Measurements from ENCODE around the gene PRPH. TPM values are rescaled to one million over a fixed set of nuclear protein-coding genes. Genes with fewer than 3 reads are reported as not detected.
"Not testable (repeated sequence)": the region's sequence is repeated elsewhere in the genome, so short reads cannot be mapped to it uniquely, and the experiment has no call there.

PRPH gene
- total RNA-seq, 1 donor from 2014 or later, result 0.55 TPM

DNA sequence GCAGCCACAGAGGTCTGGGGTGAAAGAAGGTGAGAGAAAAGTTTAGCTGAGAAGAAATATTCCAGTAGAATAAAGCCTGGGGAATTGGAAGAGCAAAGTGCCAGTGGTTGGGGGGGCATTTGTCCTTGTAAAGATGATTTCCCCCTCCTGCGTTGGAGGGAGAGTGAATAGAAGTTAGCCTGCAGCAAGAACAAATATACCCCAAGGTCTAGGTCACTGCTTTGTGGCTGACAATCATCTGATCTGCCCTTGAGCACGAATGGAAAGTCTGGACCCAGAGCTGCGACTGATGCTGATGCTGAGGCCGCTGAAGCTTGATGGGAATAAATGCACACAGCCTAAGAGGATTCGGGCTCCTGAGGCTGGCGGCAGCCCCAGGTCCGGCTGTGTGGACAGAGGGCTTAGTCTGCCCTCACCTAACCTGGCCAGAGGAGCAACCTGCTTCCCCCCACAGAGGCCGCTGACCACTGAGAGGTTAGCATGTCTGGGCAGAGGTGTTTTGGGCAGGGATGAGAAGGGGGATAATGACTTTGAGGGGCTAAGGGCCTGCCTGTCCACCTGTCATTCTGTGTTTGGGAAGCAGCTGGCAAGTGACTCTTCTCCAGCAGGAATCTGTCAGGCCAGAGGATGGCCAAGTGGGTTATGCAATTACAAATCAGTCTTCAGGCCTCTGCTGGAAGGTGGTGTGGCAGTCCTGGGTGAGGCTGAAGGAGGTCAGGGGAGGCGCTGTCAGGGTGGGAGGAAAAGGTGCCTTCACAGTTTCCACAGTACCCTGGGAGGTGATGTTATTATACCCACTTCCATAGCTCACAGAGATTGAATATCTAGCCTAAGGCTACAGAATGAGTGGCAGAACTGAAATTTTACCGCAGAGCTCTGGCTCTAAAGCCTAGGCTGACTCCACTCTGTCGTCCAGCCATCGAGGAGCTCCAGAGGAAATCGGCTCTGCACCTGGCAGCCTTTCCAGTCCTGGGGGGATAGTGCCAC is 18.4 kb upstream of the PRPH start:
- DNase-seq (ENCODE audit: low spot score), result no peak

GRCh38 chr12:49277466-49277865 is 17.5 kb upstream of the PRPH start:
- no peak for DNase-seq (ENCODE audit: low spot score)

GRCh38 chr12:49279706-49280159 is 15.2 kb upstream of the PRPH start:
- no peak for DNase-seq (ENCODE audit: low spot score)

GRCh38 chr12:49280545-49280944 is 14.4 kb upstream of the PRPH start:
- not testable (repeated sequence) for DNase-seq (ENCODE audit: low spot score)

- DNase-seq (ENCODE audit: low spot score), result no peak
Measured at GRCh38 chr12:49282302-49282701, 12.6 kb upstream of the PRPH start.

GRCh38 chr12:49282740-49283375 is 12.1 kb upstream of the PRPH start:
- not testable (repeated sequence) for DNase-seq (ENCODE audit: low spot score)

DNA sequence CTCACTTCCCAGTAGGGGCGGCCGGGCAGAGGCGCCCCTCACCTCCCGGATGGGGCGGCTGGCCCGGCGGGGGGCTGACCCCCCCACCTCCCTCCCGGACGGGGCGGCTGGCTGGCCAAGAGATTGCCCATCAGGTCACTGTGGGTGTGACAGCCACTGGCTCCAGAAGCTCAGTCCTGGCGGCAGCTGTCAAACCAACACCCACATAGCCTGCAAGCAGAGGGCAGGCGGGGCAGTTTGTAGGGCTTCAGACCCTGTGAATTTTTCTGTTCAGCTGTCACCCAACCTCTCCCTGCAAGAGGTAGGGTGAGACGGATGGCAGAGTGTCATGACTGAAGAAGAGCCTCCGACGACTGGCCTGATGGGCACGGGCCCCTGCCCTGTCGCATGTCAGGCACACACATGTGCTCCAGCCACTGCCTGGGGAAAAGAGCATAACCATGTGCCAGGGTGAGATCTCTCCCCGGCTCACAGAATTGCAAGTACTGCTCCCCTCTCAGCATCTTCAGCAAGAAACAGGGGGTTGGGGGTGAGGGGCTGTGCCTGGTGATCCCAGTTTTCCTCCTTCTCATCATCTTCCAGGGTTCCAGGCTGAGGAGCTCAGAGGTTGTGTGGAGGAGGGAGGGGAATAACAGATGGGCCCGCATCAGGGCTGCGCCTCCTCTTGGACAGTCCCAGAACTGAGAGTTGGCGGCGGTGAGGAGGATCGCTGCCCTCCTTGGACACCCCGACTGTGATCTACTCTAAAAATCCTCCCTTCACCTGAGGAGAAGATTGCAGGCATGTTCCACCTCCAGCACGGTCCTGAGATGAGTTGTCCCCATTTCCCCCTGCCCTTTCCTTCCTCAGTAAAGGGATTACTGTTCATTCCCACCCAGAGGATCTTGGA is 11.2 kb upstream of the PRPH start:
- DNase-seq (ENCODE audit: low spot score), result no peak

GRCh38 chr12:49284672-49285071 is 10.3 kb upstream of the PRPH start:
- no peak for DNase-seq (ENCODE audit: low spot score)

GRCh38 chr12:49287876-49288275 is 7.1 kb upstream of the PRPH start:
- no peak for DNase-seq (ENCODE audit: low spot score)

DNA sequence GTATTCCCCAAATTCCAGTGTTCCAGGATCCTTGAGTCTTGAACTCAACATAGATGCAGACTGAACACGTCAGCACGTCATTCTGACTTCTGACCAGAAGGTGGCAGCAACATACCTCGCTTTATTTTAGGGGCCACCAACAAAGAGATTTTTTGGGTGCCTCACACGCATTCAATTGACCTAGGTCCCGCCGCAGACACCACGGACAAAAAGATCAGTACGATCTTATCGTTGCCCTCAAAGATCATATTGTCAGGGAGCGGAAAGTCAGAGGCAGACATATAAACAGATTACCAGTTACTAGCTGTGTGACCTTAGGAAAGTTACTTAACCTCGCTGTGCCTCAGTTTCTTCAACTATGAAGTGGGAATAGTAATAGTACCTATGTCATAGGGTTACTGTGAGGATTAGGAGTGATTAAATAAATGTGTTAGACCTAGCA is 6.5 kb upstream of the PRPH start:
- DNase-seq (ENCODE audit: low spot score), result no peak

DNA sequence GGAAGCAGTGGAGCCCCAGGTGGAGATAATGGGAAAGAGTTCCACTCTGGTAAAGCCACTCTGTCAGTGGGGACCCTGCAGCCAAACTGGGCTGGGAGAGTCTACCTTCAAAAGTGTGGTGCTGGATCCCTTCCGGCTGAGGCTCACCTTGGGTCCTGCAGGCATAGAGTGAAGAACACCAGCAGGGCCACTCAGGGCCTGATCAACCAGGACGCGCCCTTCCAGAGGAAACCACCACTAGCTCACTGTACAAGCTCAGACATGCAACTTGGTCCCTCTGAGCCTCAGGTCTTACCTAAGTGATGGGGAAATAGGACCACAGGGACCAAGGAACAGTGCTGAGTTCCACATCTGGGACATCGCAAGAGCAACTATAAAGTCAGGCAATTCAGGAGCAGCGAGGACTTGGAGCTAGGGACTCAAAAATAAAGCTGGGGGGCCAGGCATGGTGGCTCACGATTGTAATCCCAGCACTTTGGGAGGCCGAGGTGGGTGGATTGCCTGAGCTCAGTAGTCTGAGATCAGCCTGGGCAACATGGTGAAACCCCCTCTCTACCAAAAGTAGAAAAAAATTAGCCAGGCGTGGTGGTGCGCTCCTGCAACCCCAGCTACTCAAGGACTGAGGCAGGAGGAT is 5.9 kb upstream of the PRPH start:
- no peak for DNase-seq (ENCODE audit: low spot score)

GRCh38 chr12:49292729-49293055 is 2.3 kb upstream of the PRPH start:
- DNase-seq (ENCODE audit: low spot score), result no peak

- no peak for DNase-seq (ENCODE audit: low spot score)
Measured at GRCh38 chr12:49293056-49293956, 1.6 kb upstream of the PRPH start.

- no peak for DNase-seq (ENCODE audit: low spot score)
Measured at GRCh38 chr12:49294086-49294803, 702 bp upstream of the PRPH start.

- DNase-seq (ENCODE audit: low spot score), result no peak
Measured at GRCh38 chr12:49294804-49295081, 204 bp upstream of the PRPH start.

DNA sequence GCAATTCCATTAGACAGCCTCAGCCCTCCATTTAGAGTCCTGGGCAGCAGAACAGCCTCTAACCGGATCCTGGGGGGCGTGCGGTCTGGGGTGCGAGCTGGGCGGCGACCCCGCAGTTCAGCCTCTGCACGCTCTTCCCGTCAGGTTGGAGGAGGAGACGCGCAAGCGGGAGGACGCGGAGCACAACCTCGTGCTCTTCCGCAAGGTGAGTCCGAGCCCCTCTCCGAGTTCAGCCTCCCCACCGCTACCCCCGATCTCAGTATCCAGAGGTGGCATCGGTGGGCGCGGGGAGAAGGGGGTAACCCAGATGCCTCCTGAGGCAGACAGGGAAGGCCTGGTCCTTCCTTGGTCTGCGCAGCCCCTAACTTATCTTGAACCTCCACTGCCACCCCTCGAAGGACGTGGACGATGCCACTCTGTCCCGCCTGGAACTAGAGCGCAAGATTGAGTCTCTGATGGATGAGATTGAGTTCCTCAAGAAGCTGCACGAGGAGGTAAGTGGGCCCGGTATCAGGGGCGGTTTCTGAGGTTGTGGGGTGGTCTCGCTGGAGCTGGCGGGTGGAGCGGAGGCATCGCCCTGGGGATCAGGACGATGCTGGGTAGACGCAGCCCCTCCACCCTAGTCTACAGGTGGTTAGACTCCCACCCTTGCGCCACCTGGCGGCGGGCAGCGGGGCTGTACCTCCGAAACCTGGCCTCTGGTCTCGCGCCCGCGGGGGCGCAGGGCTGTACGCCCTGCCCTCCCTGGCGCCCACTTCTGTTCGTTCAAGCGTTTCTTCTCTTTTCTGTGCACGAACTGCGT is 1.3 kb downstream of the PRPH start:
- DNase-seq (ENCODE audit: low spot score), result no peak

GRCh38 chr12:49296836-49297694 is 2.1 kb downstream of the PRPH start:
- no peak for DNase-seq (ENCODE audit: low spot score)

- DNase-seq (ENCODE audit: low spot score), result no peak
Measured at GRCh38 chr12:49297695-49298060, 2.7 kb downstream of the PRPH start.
